Measurements from ENCODE around the gene CENPN. TPM values are rescaled to one million over a fixed set of nuclear protein-coding genes. Genes with fewer than 3 reads are reported as not detected.

CENPN gene
- polyA plus RNA-seq, 2 of the 4 experiments (the other 2 are of a cell fraction): 82.6 to 101 TPM

DNA sequence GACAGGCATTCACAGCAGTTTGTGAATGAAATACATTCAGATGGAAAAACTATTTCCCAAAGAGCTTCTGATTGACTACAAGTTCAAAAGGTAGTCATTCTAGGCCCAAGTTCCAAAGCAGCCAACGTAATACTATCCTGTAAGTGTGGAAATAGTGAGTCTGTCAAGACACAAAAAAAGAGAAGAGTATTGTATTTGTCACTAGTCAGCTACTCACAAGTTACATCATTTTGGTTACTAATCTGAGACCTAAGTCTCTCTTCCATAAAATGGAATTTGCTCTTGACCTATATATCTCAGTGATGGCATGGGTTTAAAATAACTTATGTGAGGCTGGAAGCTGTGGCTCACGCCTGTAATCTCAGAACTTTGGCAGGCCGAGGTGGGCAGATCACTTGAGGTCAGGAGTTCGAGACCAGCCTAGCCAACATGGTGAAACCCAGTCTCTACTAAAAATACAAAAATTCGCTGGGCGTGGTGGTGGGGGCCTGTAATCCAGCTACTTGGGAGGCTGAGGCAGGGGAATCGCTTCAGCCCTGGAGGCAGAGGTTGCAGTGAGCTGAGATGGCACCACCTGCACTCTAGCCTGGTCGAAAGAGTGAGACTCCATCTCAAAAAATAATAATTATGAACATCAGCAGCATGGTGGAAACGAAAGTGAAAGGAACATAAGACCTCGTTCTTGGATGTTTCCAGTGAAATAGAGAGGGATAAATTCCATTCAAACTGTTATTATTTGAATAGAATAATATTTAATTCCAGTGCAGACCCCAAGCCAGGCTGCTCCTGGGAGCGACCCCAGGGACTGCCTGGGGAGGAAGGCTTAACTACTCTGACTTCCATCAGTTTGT is 3.2 kb upstream of the CENPN start:
- peaks cover 24% of the 10 kb centered on the region for H3K4me1 ChIP-seq
- no peak for ATAC-seq
- H3K4me2 ChIP-seq: peak overlapping the region; percentile 96
- H3K27ac ChIP-seq: peak overlapping the region in 1 of 2 experiments; percentile 19; a peak in 1 of 6 replicates
- POLR2A ChIA-PET: no interaction called here
- TF ChIP-seq JUNB (IDR thresholded peaks at IDR 0.05) (no peak), CHD2 (IDR thresholded peaks at IDR 0.05; ENCODE audit: low read length, partially characterized antibody) (no peak), FOSL2 (IDR thresholded peaks at IDR 0.05) (no peak), FOSL2 (CRISPR knock-in tag; IDR thresholded peaks at IDR 0.05) (no peak), TFCP2L1 (CRISPR knock-in tag; IDR thresholded peaks at IDR 0.05) (no peak), ESRRA (IDR thresholded peaks at IDR 0.05; ENCODE audit: borderline replicate concordance, low read length) (no peak), HOXA7 (CRISPR knock-in tag; IDR thresholded peaks at IDR 0.05) (no peak), HDAC2 (IDR thresholded peaks at IDR 0.05) (no peak), EHF (CRISPR knock-in tag; IDR thresholded peaks at IDR 0.05) (no peak), RNF2 (IDR thresholded peaks at IDR 0.05; ENCODE audit: borderline replicate concordance, low read depth) (no peak), CHD4 (IDR thresholded peaks at IDR 0.05; ENCODE audit: borderline replicate concordance) (no peak), CBX2 (IDR thresholded peaks at IDR 0.05; ENCODE audit: borderline replicate concordance, low read depth) (no peak), KDM5A (IDR thresholded peaks at IDR 0.05) (no peak), NPAS2 (CRISPR knock-in tag; IDR thresholded peaks at IDR 0.05; ENCODE audit: borderline replicate concordance) (no peak), TP53 (CRISPR knock-in tag; IDR thresholded peaks at IDR 0.05) (no peak), NR3C1 (IDR thresholded peaks at IDR 0.05) (no peak)
- TF ChIP-seq, protein P1, sequence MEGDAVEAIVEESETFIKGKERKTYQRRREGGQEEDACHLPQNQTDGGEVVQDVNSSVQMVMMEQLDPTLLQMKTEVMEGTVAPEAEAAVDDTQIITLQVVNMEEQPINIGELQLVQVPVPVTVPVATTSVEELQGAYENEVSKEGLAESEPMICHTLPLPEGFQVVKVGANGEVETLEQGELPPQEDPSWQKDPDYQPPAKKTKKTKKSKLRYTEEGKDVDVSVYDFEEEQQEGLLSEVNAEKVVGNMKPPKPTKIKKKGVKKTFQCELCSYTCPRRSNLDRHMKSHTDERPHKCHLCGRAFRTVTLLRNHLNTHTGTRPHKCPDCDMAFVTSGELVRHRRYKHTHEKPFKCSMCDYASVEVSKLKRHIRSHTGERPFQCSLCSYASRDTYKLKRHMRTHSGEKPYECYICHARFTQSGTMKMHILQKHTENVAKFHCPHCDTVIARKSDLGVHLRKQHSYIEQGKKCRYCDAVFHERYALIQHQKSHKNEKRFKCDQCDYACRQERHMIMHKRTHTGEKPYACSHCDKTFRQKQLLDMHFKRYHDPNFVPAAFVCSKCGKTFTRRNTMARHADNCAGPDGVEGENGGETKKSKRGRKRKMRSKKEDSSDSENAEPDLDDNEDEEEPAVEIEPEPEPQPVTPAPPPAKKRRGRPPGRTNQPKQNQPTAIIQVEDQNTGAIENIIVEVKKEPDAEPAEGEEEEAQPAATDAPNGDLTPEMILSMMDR (IDR thresholded peaks at IDR 0.05): no peak
- TF ChIP-seq, protein P2, sequence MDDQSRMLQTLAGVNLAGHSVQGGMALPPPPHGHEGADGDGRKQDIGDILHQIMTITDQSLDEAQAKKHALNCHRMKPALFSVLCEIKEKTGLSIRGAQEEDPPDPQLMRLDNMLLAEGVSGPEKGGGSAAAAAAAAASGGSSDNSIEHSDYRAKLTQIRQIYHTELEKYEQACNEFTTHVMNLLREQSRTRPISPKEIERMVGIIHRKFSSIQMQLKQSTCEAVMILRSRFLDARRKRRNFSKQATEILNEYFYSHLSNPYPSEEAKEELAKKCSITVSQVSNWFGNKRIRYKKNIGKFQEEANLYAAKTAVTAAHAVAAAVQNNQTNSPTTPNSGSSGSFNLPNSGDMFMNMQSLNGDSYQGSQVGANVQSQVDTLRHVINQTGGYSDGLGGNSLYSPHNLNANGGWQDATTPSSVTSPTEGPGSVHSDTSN (IDR thresholded peaks at IDR 0.05): no peak
- TF ChIP-seq, protein P3, sequence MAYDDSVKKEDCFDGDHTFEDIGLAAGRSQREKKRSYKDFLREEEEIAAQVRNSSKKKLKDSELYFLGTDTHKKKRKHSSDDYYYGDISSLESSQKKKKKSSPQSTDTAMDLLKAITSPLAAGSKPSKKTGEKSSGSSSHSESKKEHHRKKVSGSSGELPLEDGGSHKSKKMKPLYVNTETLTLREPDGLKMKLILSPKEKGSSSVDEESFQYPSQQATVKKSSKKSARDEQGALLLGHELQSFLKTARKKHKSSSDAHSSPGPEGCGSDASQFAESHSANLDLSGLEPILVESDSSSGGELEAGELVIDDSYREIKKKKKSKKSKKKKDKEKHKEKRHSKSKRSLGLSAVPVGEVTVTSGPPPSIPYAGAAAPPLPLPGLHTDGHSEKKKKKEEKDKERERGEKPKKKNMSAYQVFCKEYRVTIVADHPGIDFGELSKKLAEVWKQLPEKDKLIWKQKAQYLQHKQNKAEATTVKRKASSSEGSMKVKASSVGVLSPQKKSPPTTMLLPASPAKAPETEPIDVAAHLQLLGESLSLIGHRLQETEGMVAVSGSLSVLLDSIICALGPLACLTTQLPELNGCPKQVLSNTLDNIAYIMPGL (CRISPR knock-in tag; IDR thresholded peaks at IDR 0.05; ENCODE audit: borderline replicate concordance): no peak
- no peak overlapping the region for H3K4me3 ChIP-seq
- H3K9me3 ChIP-seq: no peaks in the 10 kb centered on the region
- CTCF ChIA-PET: interaction anchor here (0.6 to 6.1 kb wide), 34 partner anchors 9 to 739 kb away, joined by 3 to 33 read pairs (median 5); partner anchors contain the start of gene ATMIN
- WGBS (ENCODE audit: missing lambda C conversion rate): 74% methylated on average over 11 of the region's 11 CpGs
- no peak for FAIRE-seq
- DNase-seq (ENCODE audit: low read depth in 1 of 2, low spot score in 1 of 2): no peak

DNA sequence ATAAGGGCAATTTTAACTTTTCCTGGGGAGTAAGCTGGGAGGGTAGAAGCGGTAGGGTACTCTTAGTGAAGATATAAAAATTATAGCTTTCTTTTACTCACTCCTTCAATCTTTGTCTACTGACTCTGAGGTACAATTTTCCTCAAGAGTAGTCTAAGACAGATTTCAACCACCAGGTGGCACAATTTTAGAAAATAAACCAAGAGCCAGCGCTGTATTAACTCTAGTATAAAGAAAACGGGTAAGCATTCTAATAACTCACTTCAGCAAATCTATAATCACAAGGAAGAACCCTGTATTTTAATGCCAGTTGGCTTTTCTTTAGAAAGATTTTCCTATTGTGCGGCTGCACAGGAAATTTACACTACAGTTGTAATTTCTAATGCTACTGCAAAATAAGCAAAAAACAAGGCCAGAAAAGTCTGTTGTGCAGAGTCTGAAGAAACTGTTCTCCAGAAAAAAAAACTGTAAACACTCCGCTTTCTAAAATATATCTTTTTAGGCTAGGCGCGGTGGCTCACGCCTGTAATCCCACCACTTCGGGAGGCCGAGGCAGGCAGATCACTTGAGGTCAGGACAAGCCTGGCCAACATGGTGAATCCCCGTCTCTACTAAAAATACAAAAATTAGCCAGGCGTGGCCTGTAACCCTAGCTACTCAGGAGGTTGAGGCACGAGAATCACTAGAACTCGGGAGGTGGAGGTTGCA is 2.2 kb upstream of the CENPN start:
- ATAC-seq: peak in 1 of 2 experiments; percentile 8; a peak in 1 of 6 replicates
- peak overlapping the region; percentile 96 for H3K4me3 ChIP-seq
- 21% methylated on average over 14 of the region's 14 CpGs for WGBS (ENCODE audit: missing lambda C conversion rate)
- no peaks in the 10 kb centered on the region for H3K9me3 ChIP-seq
- H3K27ac ChIP-seq: peak overlapping the region; percentile 31 to 95; a peak in 4 of 6 replicates
- CTCF ChIA-PET: interaction anchor here (0.6 to 6.1 kb wide), 32 partner anchors 10 to 738 kb away, joined by 3 to 33 read pairs (median 5); partner anchors contain the start of gene ATMIN
- peak; percentile 32 to 50 for DNase-seq (ENCODE audit: low read depth in 1 of 2, low spot score in 1 of 2)
- FAIRE-seq: no peak
- peaks cover 24% of the 10 kb centered on the region for H3K4me1 ChIP-seq
- peak overlapping the region; percentile 96 for H3K4me2 ChIP-seq
- POLR2A ChIA-PET: no interaction called here
- TF ChIP-seq, protein P1 (IDR thresholded peaks at IDR 0.05): peak; percentile 76
- TF ChIP-seq MYC (IDR thresholded peaks at IDR 0.05; ENCODE audit: borderline replicate concordance, low read length) (no peak), RAD21 (conservative IDR thresholded peaks at IDR 0.05 in 1 of 2, IDR thresholded peaks at IDR 0.05 in 1 of 2) (peak; percentile 30 to 33; a peak in 2 of 5 replicates), POLR2A (IDR thresholded peaks at IDR 0.05; ENCODE audit: low read length) (no peak), SMC3 (IDR thresholded peaks at IDR 0.05) (peak; percentile 52), FOSL2 (IDR thresholded peaks at IDR 0.05) (no peak), FOSL2 (CRISPR knock-in tag; IDR thresholded peaks at IDR 0.05) (0 out of 2 replicates have a peak, but pooled peaks have one; percentile 10), JUNB (IDR thresholded peaks at IDR 0.05) (no peak)

Data from A549 (cell line).